ELR (cell line): ENCODE measurements around the gene ECT2L.

ENCODE experiments used
- DNase-seq: peaks from one replicate; pipeline ENCODE4 v3.0.0-alpha.2; 2015; ENCODE audit warnings: low read depth

ECT2L gene

DNA sequence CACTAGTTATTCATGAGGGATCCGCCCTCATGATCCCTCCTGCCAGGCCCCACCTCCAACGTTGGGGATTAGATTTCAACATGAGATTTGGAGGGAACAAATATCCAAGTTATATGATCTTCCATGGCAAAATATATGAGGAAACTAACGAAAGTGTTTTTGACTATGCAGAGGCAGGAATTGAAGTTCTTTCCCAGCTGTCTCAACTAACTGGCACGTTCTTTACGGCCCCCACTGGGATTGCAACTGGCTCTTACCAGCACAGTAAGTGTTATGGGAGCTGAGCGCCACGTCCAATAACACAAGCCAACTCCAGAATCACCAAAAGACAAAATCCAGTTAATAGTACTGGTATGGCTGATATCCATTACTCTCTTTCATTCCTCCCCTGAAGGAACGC lies 66.6 kb downstream of the ECT2L start:
- DNase-seq: no peak

DNA sequence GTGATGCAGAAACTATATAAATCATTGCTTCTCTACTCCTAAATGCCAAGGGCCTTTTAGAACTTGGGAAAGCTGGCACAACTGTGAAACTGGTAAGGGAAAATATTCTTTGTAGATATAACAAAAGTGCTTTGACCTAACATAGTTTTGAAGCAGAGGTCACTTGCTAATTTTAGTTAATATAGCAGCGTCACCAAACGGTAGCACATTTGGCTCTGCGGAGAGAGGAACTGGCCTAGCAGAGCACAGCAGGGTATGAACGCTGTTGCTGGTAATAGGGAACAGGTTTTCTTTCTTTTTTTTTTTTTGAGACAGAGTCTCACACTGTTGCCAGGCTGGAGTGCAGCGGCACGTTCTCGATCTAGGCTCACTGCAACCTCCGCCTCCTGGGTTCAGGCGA lies 67.4 kb downstream of the ECT2L start:
- DNase-seq: no peak

DNA sequence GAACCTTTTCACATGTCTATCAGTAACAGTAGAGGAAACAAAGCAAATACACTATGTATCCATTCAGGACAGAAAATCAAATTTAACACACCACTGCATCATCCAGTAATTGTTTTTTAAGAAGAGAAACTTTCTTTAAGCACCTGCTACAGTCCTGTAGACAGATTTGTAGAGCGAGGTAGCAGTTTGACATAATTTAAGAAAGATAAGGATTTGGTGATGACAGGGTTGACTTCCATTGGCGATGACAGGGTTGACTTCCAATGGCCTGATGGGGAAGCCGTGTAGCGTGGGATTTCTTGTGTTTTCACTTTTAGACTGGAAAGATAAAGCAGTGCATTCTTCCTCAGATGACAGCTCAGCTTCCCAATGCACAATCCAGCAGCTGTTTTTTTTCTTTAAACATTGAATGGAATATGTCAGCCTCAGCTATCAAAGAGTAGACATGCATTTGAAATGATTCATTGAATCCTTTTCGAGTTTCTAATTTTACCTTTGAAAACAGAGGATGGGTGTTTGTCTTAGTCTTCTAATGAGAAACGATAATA lies 68.5 kb downstream of the ECT2L start:
- DNase-seq: no peak

DNA sequence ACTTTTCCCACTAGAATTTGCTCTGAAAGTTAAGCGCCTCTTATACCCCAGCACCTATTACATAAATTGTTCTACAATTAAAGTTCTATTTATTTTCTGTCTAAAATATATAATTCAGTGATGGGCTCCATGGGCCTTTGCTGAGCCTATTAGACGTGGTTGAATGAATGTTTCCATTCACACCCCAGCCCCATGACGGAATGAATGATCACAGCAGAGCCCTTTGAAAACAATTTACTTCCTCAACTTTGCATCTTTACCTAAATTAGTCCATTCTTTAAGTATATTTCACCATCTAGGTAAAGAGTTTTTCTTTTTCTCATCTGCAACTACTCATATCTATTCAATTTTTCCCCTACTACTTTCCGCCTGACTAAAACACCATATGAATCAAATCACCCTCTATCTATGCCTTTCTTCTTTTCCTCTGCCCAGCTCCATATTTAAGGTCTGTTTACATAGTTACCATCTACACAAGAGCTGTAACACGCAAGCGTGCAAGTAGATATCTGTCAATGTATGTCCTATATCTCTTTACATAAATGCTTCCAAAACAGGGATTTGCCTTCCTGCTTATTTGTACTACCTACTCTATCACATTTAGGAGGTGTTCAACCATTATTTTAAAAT lies 69.7 kb downstream of the ECT2L start:
- no peak for DNase-seq

GRCh38 chr6:138868181-138868580 lies 72.3 kb downstream of the ECT2L start:
- DNase-seq: no peak

DNA sequence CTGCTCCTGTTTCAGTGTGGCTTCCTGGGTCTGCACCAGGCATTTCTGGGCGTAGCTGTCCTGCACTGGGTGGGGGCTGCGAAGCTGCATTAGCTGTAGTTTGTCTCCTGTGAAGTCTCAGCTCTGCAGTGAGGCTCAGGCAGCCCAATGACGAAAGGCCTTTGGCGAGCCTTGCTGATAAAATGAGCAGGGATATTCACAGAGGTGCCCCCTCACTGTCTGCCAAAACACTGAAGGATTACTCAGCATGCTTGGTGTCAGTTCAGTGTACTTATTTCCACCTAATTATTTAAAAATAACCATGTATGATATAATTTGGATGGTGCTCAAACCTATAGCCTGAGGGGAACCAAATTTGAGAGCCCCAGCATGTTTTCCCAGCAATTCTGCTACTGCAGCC lies 73.5 kb downstream of the ECT2L start:
- DNase-seq: no peak

- DNase-seq: no peak
These were observed 77.3 kb downstream of the ECT2L start for GRCh38 chr6:138873191-138873590.

DNA sequence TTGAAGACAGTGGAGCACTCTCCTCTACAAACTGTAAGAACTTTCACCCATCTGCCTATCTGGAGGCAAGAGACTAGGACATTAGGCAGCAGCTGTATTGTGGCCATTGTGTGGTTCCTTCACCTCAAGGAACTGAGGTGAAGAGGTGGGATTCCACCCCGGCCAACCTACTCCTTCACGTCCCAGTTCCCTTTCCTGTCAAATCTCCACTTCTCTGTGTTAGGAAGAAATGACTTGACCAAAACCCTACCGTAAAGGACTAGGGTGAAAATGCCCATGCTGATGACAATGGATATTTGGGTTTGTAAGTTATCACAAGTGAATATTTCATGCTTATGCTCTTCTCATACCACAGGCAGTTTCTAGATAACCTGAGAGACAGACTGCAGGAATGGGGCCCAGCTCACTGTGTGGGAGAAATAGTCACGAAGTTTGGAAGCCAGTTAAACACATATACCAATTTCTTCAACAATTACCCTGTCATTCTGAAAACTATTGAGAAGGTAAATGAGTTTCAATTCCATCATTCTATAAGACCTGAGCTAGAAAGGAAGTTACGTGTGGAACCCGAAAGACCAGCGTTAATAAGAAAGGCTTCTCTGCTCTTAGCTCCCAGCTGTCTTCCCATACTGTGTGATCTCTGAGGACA lies 86.6 kb downstream of the ECT2L start:
- no peak for DNase-seq

GRCh38 chr6:138885156-138885819 lies 89.4 kb downstream of the ECT2L start:
- DNase-seq: no peak

- DNase-seq: peak; percentile 46
These were observed 95.5 kb downstream of the ECT2L start for GRCh38 chr6:138891255-138891986.

GRCh38 chr6:138896104-138896756 lies 100.3 kb downstream of the ECT2L start:
- no peak for DNase-seq

GRCh38 chr6:138897031-138897430 lies 101.1 kb downstream of the ECT2L start:
- DNase-seq: no peak

DNA sequence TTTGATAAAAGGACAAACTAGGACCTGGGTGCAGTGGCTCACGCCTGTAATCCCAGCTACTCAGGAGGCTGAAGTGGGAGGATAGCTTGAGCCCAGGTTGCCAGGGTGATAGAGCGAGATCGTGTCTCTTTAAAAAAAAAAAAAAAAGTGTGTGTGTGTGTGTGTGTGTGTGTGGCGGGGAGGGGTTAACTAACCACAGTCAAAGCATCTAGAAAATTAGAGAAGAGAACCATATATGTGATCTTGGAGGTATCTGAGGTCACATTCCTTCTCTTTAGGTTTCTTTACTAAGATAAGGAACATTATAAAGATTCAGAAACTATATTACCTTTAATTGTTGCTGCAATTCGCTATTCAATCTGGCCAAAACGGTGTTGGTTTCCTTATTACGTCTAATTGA lies 111.3 kb downstream of the ECT2L start:
- DNase-seq: no peak

GRCh38 chr6:138909511-138909910 lies 113.6 kb downstream of the ECT2L start:
- DNase-seq: no peak

DNA sequence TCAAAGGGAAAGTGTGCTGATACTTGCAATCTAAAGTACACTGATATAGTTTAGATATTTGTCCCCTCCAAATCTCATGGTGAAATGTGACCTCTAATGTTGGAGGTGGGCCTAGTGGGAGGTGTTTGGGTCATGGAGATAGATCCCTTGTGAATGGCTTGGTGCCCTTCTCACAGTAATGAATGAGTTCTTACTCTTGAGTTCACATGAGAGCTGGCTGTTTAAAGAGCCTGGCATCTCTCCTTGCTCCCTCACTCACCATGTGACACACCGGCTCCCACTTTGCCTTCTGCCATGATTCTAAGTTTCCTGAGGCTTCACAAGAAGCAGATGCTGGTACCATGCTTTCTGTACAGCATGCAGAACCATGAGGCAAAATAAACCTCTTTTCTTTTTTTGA lies 114.1 kb downstream of the ECT2L start:
- DNase-seq: no peak

DNA sequence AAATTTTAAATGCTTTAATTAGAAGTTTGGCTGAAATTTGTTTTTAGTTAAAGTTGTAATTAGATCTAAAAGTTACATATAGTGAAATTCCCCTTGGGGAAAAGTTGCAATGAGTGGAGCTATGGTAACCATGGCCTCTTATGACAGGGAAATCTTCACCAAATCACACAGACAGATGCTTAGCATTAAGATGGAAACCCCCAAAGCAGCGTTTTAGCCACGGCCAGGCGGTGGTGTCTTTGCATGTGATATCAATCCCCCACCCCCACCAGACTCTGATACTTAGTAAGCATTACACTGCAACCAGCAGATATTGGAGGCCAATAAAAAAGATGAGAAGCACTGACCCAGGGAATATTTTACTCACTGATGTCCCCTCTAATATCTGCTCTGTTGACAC lies 116.4 kb downstream of the ECT2L start:
- no peak for DNase-seq

GRCh38 chr6:138914701-138915100 lies 118.8 kb downstream of the ECT2L start:
- no peak for DNase-seq

DNA sequence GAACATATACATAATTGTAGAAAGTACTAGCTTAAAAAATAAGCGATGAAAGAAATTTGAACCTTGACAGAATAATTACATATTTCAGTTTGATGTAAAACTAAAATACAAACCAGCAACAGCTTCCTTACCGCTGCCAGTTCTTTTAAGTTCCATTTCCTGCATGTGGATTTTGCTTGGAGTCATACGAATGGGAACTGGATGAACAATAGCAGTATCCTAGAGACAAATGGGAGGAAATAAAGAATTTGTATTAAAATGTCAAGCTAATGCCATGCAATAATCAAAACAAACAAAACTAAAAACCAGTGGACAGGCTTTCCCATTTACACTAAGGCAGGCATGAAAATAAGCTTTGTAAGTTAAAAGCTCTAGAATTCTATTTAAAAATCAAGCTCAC lies 125.0 kb downstream of the ECT2L start:
- DNase-seq: no peak

DNA sequence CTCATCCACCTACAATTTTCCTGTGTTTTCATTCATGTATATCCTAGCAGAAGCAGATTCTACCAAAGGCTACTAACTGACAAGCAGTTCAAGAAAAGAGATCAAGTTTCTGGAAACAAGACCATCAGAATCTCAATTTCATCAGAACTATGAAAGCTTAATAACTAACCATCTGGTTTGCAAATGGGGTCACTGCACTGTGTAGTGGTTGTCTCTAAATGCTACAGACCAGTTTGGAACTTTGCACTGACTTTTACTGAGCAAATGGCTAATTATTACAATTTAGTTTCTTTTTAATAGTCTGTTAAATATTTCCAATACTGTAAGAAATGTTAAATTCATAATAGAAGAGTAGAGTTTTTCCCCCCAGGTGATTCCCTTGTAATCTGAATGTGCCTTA lies 127.7 kb downstream of the ECT2L start:
- DNase-seq: no peak

GRCh38 chr6:138925806-138926205 lies 129.9 kb downstream of the ECT2L start:
- no peak for DNase-seq

- DNase-seq: no peak
These were observed 130.7 kb downstream of the ECT2L start for GRCh38 chr6:138926579-138926978.

GRCh38 chr6:138931660-138932059 lies 135.8 kb downstream of the ECT2L start:
- DNase-seq: no peak
